Panc1 (cell line): Measurements from ENCODE around the gene ACTL6B. TPM values are rescaled to one million over a fixed set of nuclear protein-coding genes. Genes with fewer than 3 reads are reported as not detected.

ENCODE experiments used
- ATAC-seq: fragments of 200-7000 bp; cut with Tn5 transposase; 2 replicates; pipeline ENCODE4 v1.9.1; 2020; ENCODE audit warnings: mild to moderate bottlenecking, moderate library complexity
- BruUV-seq: library from RNA; stranded (reverse); fragments of 400-500 nt; replicated peaks from 2 replicates; lab custom pipeline; 2021; lab: Mats Ljungman, UMichigan
- CTCF ChIA-PET: fragments of 300-600 bp; sonication (Branson Sonifier 250); formaldehyde crosslinking; loops from one replicate; lab custom pipeline; 2022; ENCODE audit warnings: antibody characterized with exemption; lab: Charles Lee
- POLR2A ChIA-PET: fragments of 300-600 bp; sonication (Branson Sonifier 250); formaldehyde crosslinking; loops from one replicate; lab custom pipeline; 2022; ENCODE audit warnings: antibody characterized with exemption; lab: Charles Lee
- DNase-seq: peaks from one replicate; pipeline ENCODE4 v3.0.0-alpha.2; 2010; ENCODE audit warnings: low read depth, low spot score
- H3K27ac ChIP-seq: 2 replicates; pipeline ENCODE4 v1.5.1; 2011; ENCODE audit warnings: mild to moderate bottlenecking, low read length, inconsistent platforms
- H3K27me3 ChIP-seq: fragments of 200-500 bp; sonication (Bioruptor generic); 2 replicates; pipeline ENCODE4 v1.6.0; 2014; ENCODE audit warnings: low read length, inconsistent platforms; ENCODE audit not compliant: control insufficient read depth, insufficient read depth
- H3K36me3 ChIP-seq: fragments of 200-500 bp; sonication (Bioruptor generic); 2 replicates; pipeline ENCODE4 v1.5.1; 2014; ENCODE audit warnings: inconsistent platforms, mild to moderate bottlenecking, low read length, moderate library complexity; ENCODE audit not compliant: control insufficient read depth, insufficient read depth
- H3K4me1 ChIP-seq: 2 replicates; pipeline ENCODE4 v1.5.1; 2011; ENCODE audit warnings: inconsistent platforms, mild to moderate bottlenecking, low read length, moderate library complexity; ENCODE audit not compliant: control insufficient read depth, insufficient read depth
- H3K4me3 ChIP-seq, 2 experiments: 2 replicates each; pipeline ENCODE4 v1.5.1; 2011 to 2012; ENCODE audit warnings: low read depth in 2 of 2, low read length in 2 of 2, mild to moderate bottlenecking in 2 of 2, inconsistent platforms in 1 of 2, moderate library complexity in 1 of 2
- H3K9me3 ChIP-seq: fragments of 200-500 bp; sonication (Bioruptor generic); 2 replicates; pipeline ENCODE4 v1.5.1; 2014; ENCODE audit warnings: low read depth, mild to moderate bottlenecking, inconsistent platforms, low read length, moderate library complexity; ENCODE audit not compliant: control insufficient read depth, insufficient read depth
- CTCF ChIP-seq: fragments of 450-650 bp; IDR thresholded peaks from 2 replicates; pipeline ENCODE4 v1.5.1; 2017; ENCODE audit warnings: mild to moderate bottlenecking
- POLR2AphosphoS5 ChIP-seq: IDR thresholded peaks from 2 replicates; pipeline ENCODE4 v1.6.1; 2012; ENCODE audit warnings: mild to moderate bottlenecking, low read depth, low read length, moderate library complexity
- REST ChIP-seq, 2 experiments: IDR thresholded peaks; 2 replicates each; pipeline ENCODE4 v1.6.1; 2011 to 2012; ENCODE audit warnings: low read depth in 2 of 2, control low read depth in 1 of 2, low read length in 1 of 2, mild to moderate bottlenecking in 1 of 2, moderate library complexity in 1 of 2; ENCODE audit not compliant: insufficient read depth in 1 of 2
- SIN3A ChIP-seq: IDR thresholded peaks from 2 replicates; pipeline ENCODE4 v1.6.1; 2012; ENCODE audit warnings: low read depth, mild to moderate bottlenecking, low read length, moderate library complexity, borderline replicate concordance; ENCODE audit not compliant: insufficient read depth
- TCF7L2 ChIP-seq: IDR thresholded peaks from 2 replicates; pipeline ENCODE4 v1.6.1; 2011; ENCODE audit warnings: mild to moderate bottlenecking, low read depth, low read length, inconsistent platforms
- in situ Hi-C: cut with HindIII; loops from 2 replicates; pipeline ENCODE4 v1.10.0; 2016; ENCODE audit warnings: low sequenced_read_pairs, low pct_unique_long_range_greater_than_20kb
- intact Hi-C: fragments of 100-400 bp; cut with micrococcal nuclease; formaldehyde crosslinking; loops from one replicate; pipeline ENCODE4 v1.10.0; 2022; ENCODE audit not compliant: unreplicated experiment
- total RNA-seq: library from RNA; stranded (reverse); gene quantifications from one replicate; pipeline ENCODE4 v1.2.1, GENCODE V29; 2021; ENCODE audit not compliant: unreplicated experiment

The ACTL6B gene
- total RNA-seq, 1 experiment from 2014 or later, result not detected

DNA sequence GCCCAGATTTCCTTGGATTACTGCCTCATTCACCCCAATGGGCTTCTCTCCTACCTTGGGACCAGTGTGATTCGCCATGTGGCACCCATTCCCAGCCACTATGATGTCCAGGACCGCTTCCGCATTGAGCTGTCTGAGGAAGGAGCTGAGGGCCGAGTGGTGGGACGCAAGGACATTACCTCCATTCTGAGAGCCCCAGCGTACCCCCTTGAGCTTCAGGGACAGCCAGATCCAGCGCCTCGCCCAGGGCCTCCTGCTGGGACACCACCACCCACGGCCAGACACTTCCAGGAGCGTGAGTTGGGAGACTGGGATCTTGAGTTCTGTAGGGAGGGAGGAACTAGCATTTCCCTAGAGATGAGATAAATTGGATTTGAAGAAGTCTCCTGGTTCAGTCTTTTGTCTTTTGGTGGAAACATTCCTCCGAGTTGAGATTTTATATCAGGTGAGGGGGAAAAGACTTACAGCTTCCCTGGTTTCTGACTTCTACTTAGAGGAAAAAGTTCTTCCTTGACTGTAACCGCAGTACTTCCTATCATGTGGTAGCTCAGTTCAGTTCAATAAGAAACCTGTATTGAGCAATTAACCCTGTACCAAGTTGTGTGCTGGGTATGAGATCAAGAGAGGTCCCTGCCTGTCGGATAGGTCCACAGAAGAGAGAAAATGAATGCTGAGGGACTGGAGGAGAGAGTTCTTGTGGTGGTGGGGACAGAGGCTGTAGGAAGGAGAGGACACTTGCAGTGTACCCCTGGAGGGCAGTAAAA is 42.7 kb downstream of the ACTL6B start:
- Histone ChIP-seq H3K36me3 (no peaks in the 10 kb centered on the region), H3K4me1 (peaks cover 5% of the 10 kb centered on the region), H3K27me3 (no peaks in the 10 kb centered on the region), H3K4me3 (peak overlapping the region; percentile 80 to 82), H3K9me3 (no peaks in the 10 kb centered on the region), H3K27ac (no peak overlapping the region)
- intact Hi-C loops (no loop called here), in situ Hi-C loops (no loop called here)
- TF ChIP-seq REST (IDR thresholded peaks at IDR 0.05; ENCODE audit: insufficient read depth in 1 of 2, low read depth in 2 of 2, low read length in 1 of 2), result no peak
- no peak for TF ChIP-seq TCF7L2
- TF ChIP-seq CTCF, result no peak
- no peak for TF ChIP-seq POLR2AphosphoS5
- no peak for TF ChIP-seq SIN3A
- ChIA-PET POLR2A (interaction anchor here (0.5 kb wide), 1 partner anchor 1131 kb away, joined by 6 read pairs; no protein-coding TSS in a partner anchor), CTCF (interaction anchor here (1.2 to 1.5 kb wide), 2 partner anchors 19 to 78 kb away, joined by 4 to 6 read pairs; no protein-coding TSS in a partner anchor)
- no peak for ATAC-seq
- no peak for DNase-seq
- BruUV-seq, result no TSS peak

- Histone ChIP-seq H3K4me1 (peaks cover 5% of the 10 kb centered on the region), H3K36me3 (no peaks in the 10 kb centered on the region), H3K27me3 (no peaks in the 10 kb centered on the region), H3K4me3 (peak overlapping the region; percentile 80 to 82), H3K9me3 (no peaks in the 10 kb centered on the region), H3K27ac (peak overlapping the region; percentile 78)
- BruUV-seq, result TSS peak; percentile 92
- ChIA-PET POLR2A (interaction anchor here (0.5 to 0.8 kb wide), 4 partner anchors 15 to 1132 kb away, joined by 3 to 6 read pairs (median 4); no protein-coding TSS in a partner anchor), CTCF (interaction anchor here (0.5 to 1.5 kb wide), 9 partner anchors 13 to 79 kb away, joined by 3 to 8 read pairs (median 6); no protein-coding TSS in a partner anchor)
- no peak for DNase-seq
- no peak for TF ChIP-seq POLR2AphosphoS5
- no peak for TF ChIP-seq TCF7L2
- no peak for TF ChIP-seq CTCF
- no peak; the same call in 1 of the 2 replicates for TF ChIP-seq SIN3A
- no peak for TF ChIP-seq REST (IDR thresholded peaks at IDR 0.05; ENCODE audit: insufficient read depth in 1 of 2, low read depth in 2 of 2, low read length in 1 of 2)
- intact Hi-C loops (no loop called here), in situ Hi-C loops (no loop called here)
- peak; percentile 8; the same call in 1 of the 2 replicates for ATAC-seq
These were observed 43.4 kb downstream of the ACTL6B start for GRCh38 chr7:100612730-100613390.
